SK-N-SH (cell line): ENCODE measurements around the gene MRPL53. TPM values are rescaled to one million over a fixed set of nuclear protein-coding genes. Genes with fewer than 3 reads are reported as not detected.

Source experiments
- CTCF ChIA-PET: fragments of 300-600, 350-600 bp; formaldehyde crosslinking; extraction: SDS; loops from one replicate; lab custom pipeline; 2021; lab: Yijun Ruan, JAX
- POLR2A ChIA-PET: fragments of 350-600 bp; sonication (Branson Sonifier 250); formaldehyde crosslinking; extraction: SDS; loops from one replicate; lab custom pipeline; 2020; ENCODE audit warnings: antibody characterized with exemption, inconsistent platforms; lab: Yijun Ruan, JAX
- DNase-seq: peaks from one replicate; pipeline ENCODE4 v3.0.0; 2012
- H2AFZ ChIP-seq: fragments of 200-600 bp; sonication (generic); 2 replicates; pipeline ENCODE4 v1.8.1; 2016; ENCODE audit warnings: antibody characterized with exemption, mild to moderate bottlenecking, low read depth
- H3F3A ChIP-seq: fragments of 200-600 bp; sonication (generic); replicated peaks from 2 replicates; pipeline ENCODE3; 2016; ENCODE audit warnings: antibody characterized with exemption, mild to moderate bottlenecking; ENCODE audit not compliant: insufficient read depth
- H3K27ac ChIP-seq, 2 experiments: fragments of 200-500 bp in 1 of 2; fragments of 200-600 bp in 1 of 2; sonication (Bioruptor generic) in 1 of 2; sonication (generic), shearing (Covaris generic) in 1 of 2; 2 replicates each; pipeline versions ENCODE4 v1.5.1 to v1.6.1; 2014 to 2016; ENCODE audit warnings: low read depth in 2 of 2, inconsistent platforms in 1 of 2, low read length in 1 of 2, mild to moderate bottlenecking in 1 of 2, mixed read lengths in 1 of 2
- H3K27me3 ChIP-seq: fragments of 200-600 bp; sonication (generic), shearing (Covaris generic); 2 replicates; pipeline ENCODE4 v1.6.1; 2016; ENCODE audit warnings: mixed run types; ENCODE audit not compliant: insufficient read depth
- H3K36me3 ChIP-seq, 2 experiments: fragments of 200-500 bp in 1 of 2; fragments of 200-600 bp in 1 of 2; sonication (Bioruptor generic) in 1 of 2; sonication (generic) in 1 of 2; replicated peaks in 1 of 2; 2 replicates each; pipeline versions ENCODE3 to v1.5.1; 2014 to 2016; ENCODE audit warnings: low read length in 1 of 2, mild to moderate bottlenecking in 1 of 2; ENCODE audit not compliant: insufficient read depth in 2 of 2, control insufficient read depth in 1 of 2
- H3K4me1 ChIP-seq, 2 experiments: fragments of 200-500 bp in 1 of 2; fragments of 200-600 bp in 1 of 2; sonication (Bioruptor generic) in 1 of 2; sonication (generic), shearing (Covaris generic) in 1 of 2; 2 replicates each; pipeline versions ENCODE4 v1.5.1 to v1.6.1; 2014 to 2016; ENCODE audit warnings: low read depth in 1 of 2, low read length in 1 of 2, mixed run types in 1 of 2; ENCODE audit not compliant: insufficient read depth in 2 of 2, control insufficient read depth in 1 of 2
- H3K4me2 ChIP-seq: fragments of 200-600 bp; sonication (generic), shearing (Covaris generic); 2 replicates; pipeline ENCODE4 v1.6.1; 2017; ENCODE audit warnings: mixed run types
- H3K4me3 ChIP-seq, 2 experiments: fragments of 200-500 bp in 1 of 2; fragments of 200-600 bp in 1 of 2; sonication (Bioruptor generic) in 1 of 2; sonication (generic), shearing (Covaris generic) in 1 of 2; 2 replicates each; pipeline versions ENCODE4 v1.5.1 to v1.8.1; 2014 to 2016; ENCODE audit warnings: low read depth in 2 of 2, inconsistent platforms in 1 of 2, low read length in 1 of 2, mild to moderate bottlenecking in 1 of 2, mixed read lengths in 1 of 2, moderate library complexity in 1 of 2
- H3K79me2 ChIP-seq: fragments of 200-600 bp; sonication (generic); 2 replicates; pipeline ENCODE4 v1.8.1; 2017; ENCODE audit warnings: mild to moderate bottlenecking; ENCODE audit not compliant: insufficient read depth
- H3K9ac ChIP-seq: fragments of 200-600 bp; sonication (generic); 2 replicates; pipeline ENCODE4 v1.6.1; 2017; ENCODE audit warnings: mixed run types
- H3K9me2 ChIP-seq: fragments of 200-600 bp; sonication (generic); 2 replicates; pipeline ENCODE4 v1.6.1; 2017; ENCODE audit warnings: mixed run types
- H3K9me3 ChIP-seq: fragments of 200-600 bp; sonication (generic); 2 replicates; pipeline ENCODE4 v1.6.1; 2017; ENCODE audit warnings: mixed run types, mild to moderate bottlenecking, moderate library complexity
- H4K20me1 ChIP-seq: fragments of 200-600 bp; sonication (generic); 2 replicates; pipeline ENCODE4 v1.6.1; 2017; ENCODE audit warnings: mild to moderate bottlenecking, mixed run types; ENCODE audit not compliant: insufficient read depth
- CHD2 ChIP-seq: fragments of 150-350 bp; IDR thresholded peaks from 2 replicates; pipeline ENCODE4 v1.6.1; 2018; ENCODE audit warnings: low read length; ENCODE audit not compliant: partially characterized antibody
- CTCF ChIP-seq: fragments of 200-600 bp; sonication (generic); IDR thresholded peaks from 2 replicates; pipeline ENCODE4 v1.6.1; 2017; ENCODE audit warnings: antibody characterized with exemption, mild to moderate bottlenecking, moderate library complexity
- EP300 ChIP-seq, 2 experiments: IDR thresholded peaks; 2 replicates each; pipeline versions ENCODE4 v1.4.0 to v1.6.1; 2012; ENCODE audit warnings: borderline replicate concordance in 1 of 2, low read depth in 1 of 2, low read length in 1 of 2
- EZH2phosphoT487 ChIP-seq: fragments of 200-600 bp; sonication (generic); IDR thresholded peaks from 2 replicates; pipeline ENCODE4 v1.6.1; 2017; ENCODE audit warnings: low read depth, mixed run types, mild to moderate bottlenecking, antibody characterized with exemption, moderate library complexity, borderline replicate concordance
- FOSL2 ChIP-seq: IDR thresholded peaks from 2 replicates; pipeline ENCODE4 v1.4.0; 2012; ENCODE audit warnings: low read depth, mild to moderate bottlenecking, moderate library complexity, borderline replicate concordance
- FOXJ3 ChIP-seq: sonication (generic); formaldehyde crosslinking; IDR thresholded peaks from 2 replicates; pipeline ENCODE4 v1.5.1; 2020; ENCODE audit warnings: mild to moderate bottlenecking, missing genetic modification reagents
- FOXM1 ChIP-seq: IDR thresholded peaks from 2 replicates; pipeline ENCODE4 v1.4.0; 2012; ENCODE audit warnings: low read depth, mild to moderate bottlenecking
- MEF2A ChIP-seq: IDR thresholded peaks from 2 replicates; pipeline ENCODE4 v1.4.0; 2012; ENCODE audit warnings: low read depth, borderline replicate concordance
- MXI1 ChIP-seq: IDR thresholded peaks from 2 replicates; pipeline ENCODE4 v1.6.1; 2012; ENCODE audit warnings: mild to moderate bottlenecking, low read depth, low read length, improper control_type of control experiment
- PBX3 ChIP-seq: IDR thresholded peaks from 2 replicates; pipeline ENCODE4; 2012
- POLR2AphosphoS5 ChIP-seq: IDR thresholded peaks from 2 replicates; pipeline ENCODE4 v1.6.1; 2012; ENCODE audit warnings: low read depth, low read length
- RAD21 ChIP-seq: IDR thresholded peaks from 2 replicates; pipeline ENCODE4 v1.6.1; 2012; ENCODE audit warnings: mild to moderate bottlenecking, low read length
- RFX5 ChIP-seq: IDR thresholded peaks from 2 replicates; pipeline ENCODE4 v1.6.1; 2012; ENCODE audit warnings: mild to moderate bottlenecking, improper control_type of control experiment, low read length
- RXRA ChIP-seq: IDR thresholded peaks from 2 replicates; pipeline ENCODE4 v1.4.0; 2012; ENCODE audit warnings: low read depth, mild to moderate bottlenecking, borderline replicate concordance
- SIN3A ChIP-seq: IDR thresholded peaks from 2 replicates; pipeline ENCODE4 v1.6.1; 2012; ENCODE audit warnings: low read depth, mild to moderate bottlenecking, low read length, moderate library complexity, borderline replicate concordance
- TCF12 ChIP-seq: IDR thresholded peaks from 2 replicates; pipeline ENCODE4 v1.4.0; 2012
- TEAD4 ChIP-seq: IDR thresholded peaks from 2 replicates; pipeline ENCODE4 v1.4.0; 2012; ENCODE audit warnings: mild to moderate bottlenecking, borderline replicate concordance; ENCODE audit not compliant: insufficient read depth
- USF1 ChIP-seq: IDR thresholded peaks from 2 replicates; pipeline ENCODE4 v1.4.0; 2012; ENCODE audit warnings: low read depth, borderline replicate concordance
- YY1 ChIP-seq: IDR thresholded peaks from 2 replicates; pipeline ENCODE4 v1.4.0; 2012; ENCODE audit warnings: low read depth, mild to moderate bottlenecking
- WGBS: methylation state at CpG from one replicate; pipeline ENCODE4 v1.1.6; 2017; ENCODE audit warnings: low lambda C conversion rate; 5-methylcytosine and 5-hydroxymethylcytosine counted together
- polyA plus RNA-seq, 3 experiments: library from polyadenylated mRNA; depleted of rRNA; stranded (reverse); fragments of >200 nt; gene quantifications; 2 replicates each; pipeline ENCODE4 v1.2.3, GENCODE V29; 2012

MRPL53 gene
- polyA plus RNA-seq, 1 of the 3 experiments (the other 2 are of a cell fraction) = 95.0 TPM

- TF ChIP-seq USF1 (no peak), YY1 (0 out of 2 replicates have a peak, but pooled peaks have one; percentile 14), MEF2A (no peak), EP300 (IDR thresholded peaks at IDR 0.05; ENCODE audit: borderline replicate concordance in 1 of 2, low read depth in 1 of 2, low read length in 1 of 2) (no peak), CHD2 (no peak), POLR2AphosphoS5 (peak; percentile 80), EZH2phosphoT487 (no peak), FOSL2 (no peak), FOXJ3 (CRISPR knock-in tag) (no peak), MXI1 (peak; percentile 17; the same call in 1 of the 2 replicates), RXRA (no peak), FOXM1 (no peak)
Observed at GRCh38 chr2:74440378-74441169, 31.9 kb downstream of the MRPL53 start (continued).

- Histone ChIP-seq H3K79me2 (peaks cover 30% of the 10 kb centered on the region), H3K4me2 (peak overlapping the region; percentile 97), H3K27me3 (no peaks in the 10 kb centered on the region), H3K9me2 (no peaks in the 10 kb centered on the region), H4K20me1 (no peaks in the 10 kb centered on the region), H3K4me1 (peaks cover 20 to 27% of the 10 kb centered on the region in 2 experiments; a peak in 3 of 4 replicates), H2AFZ (peak overlapping the region; percentile 95), H3K9me3 (no peaks in the 10 kb centered on the region), H3K27ac (peak overlapping the region; percentile 64 to 98; a peak in 3 of 4 replicates), H3K36me3 (no peaks in the 10 kb centered on the region), H3K9ac (peak overlapping the region; percentile 77), H3K4me3 (peak overlapping the region; percentile 73 to 75), H3F3A (peaks cover 6% of the 10 kb centered on the region)
- 6% methylated on average over 12 of the region's 14 CpGs for WGBS
- CTCF ChIA-PET = interaction anchor here (0.7 to 2.5 kb wide), 9 partner anchors 10 to 105 kb away, joined by 3 to 9 read pairs (median 3); partner anchors contain the start of genes INO80B and WBP1
- no peak for TF ChIP-seq FOXM1
- no peak for TF ChIP-seq CTCF
- TF ChIP-seq CHD2 = peak; percentile 27
- TF ChIP-seq PBX3 = no peak
- 0 out of 2 replicates have a peak, but pooled peaks have one; percentile 10 for TF ChIP-seq SIN3A
- 0 out of 2 replicates have a peak, but pooled peaks have one; percentile 30 for TF ChIP-seq RFX5
- no peak for TF ChIP-seq TCF12
- TF ChIP-seq EP300 (IDR thresholded peaks at IDR 0.05; ENCODE audit: borderline replicate concordance in 1 of 2, low read depth in 1 of 2, low read length in 1 of 2) = peak in 1 of 2 experiments; percentile 27; a peak in 1 of 4 replicates
- peak; percentile 10; the same call in 1 of the 2 replicates for TF ChIP-seq RAD21
- TF ChIP-seq MXI1 = peak; percentile 55; the same call in 1 of the 2 replicates
- no peak for TF ChIP-seq TEAD4
- POLR2A ChIA-PET = interaction anchor here (0.7 to 3.0 kb wide), 13 partner anchors 8 to 75 kb away, joined by 3 to 27 read pairs (median 8); partner anchors contain the start of genes C2orf81, INO80B, MRPL53 and TLX2
- peak; percentile 84 for DNase-seq
Observed at GRCh38 chr2:74439803-74440377, 32.6 kb downstream of the MRPL53 start.
